H1 (cell line): Measurements from ENCODE around the gene HDDC3.

Source experiments
- BRCA1 ChIP-seq: IDR thresholded peaks from 2 replicates; pipeline ENCODE4 v1.6.1; 2012; ENCODE audit warnings: low read depth, low read length, improper control_type of control experiment
- EZH2 ChIP-seq: fragments of 200-600 bp; sonication (generic); IDR thresholded peaks from 2 replicates; pipeline ENCODE4 v1.7.1; 2012; ENCODE audit warnings: low read depth, mild to moderate bottlenecking, moderate library complexity, low read length, inconsistent platforms; ENCODE audit not compliant: severe bottlenecking
- POLR2A ChIP-seq, 2 experiments: IDR thresholded peaks; 1 replicate in 1 of 2; 2 replicates in 1 of 2; pipeline ENCODE4 v1.6.1; 2011; ENCODE audit warnings: low read depth in 2 of 2, low read length in 2 of 2, mild to moderate bottlenecking in 2 of 2; ENCODE audit errors: control extremely low read depth in 1 of 2
- POLR2AphosphoS5 ChIP-seq: IDR thresholded peaks from 2 replicates; pipeline ENCODE4 v1.6.1; 2011; ENCODE audit warnings: low read depth, low read length
- RAD21 ChIP-seq, 2 experiments: IDR thresholded peaks in 1 of 2; conservative IDR thresholded peaks in 1 of 2; 2 replicates each; pipeline ENCODE4 v1.6.1; 2011; ENCODE audit warnings: low read depth in 2 of 2, low read length in 2 of 2, improper control_type of control experiment in 1 of 2, inconsistent platforms in 1 of 2, mild to moderate bottlenecking in 1 of 2, moderate library complexity in 1 of 2
- SP1 ChIP-seq: IDR thresholded peaks from 2 replicates; pipeline ENCODE4 v1.6.1; 2011; ENCODE audit warnings: low read depth, low read length
- TEAD4 ChIP-seq: IDR thresholded peaks from 2 replicates; pipeline ENCODE4 v1.6.1; 2012; ENCODE audit warnings: low read depth, low read length, inconsistent platforms, mixed read lengths
- TF ChIP-seq, protein P1 (sequence below), 3 experiments: IDR thresholded peaks; 1 replicate in 2 of 3; 2 replicates in 1 of 3; pipeline versions ENCODE4 v1.5.1 to v1.6.1; 2011; ENCODE audit warnings: low read length in 3 of 3, mild to moderate bottlenecking in 3 of 3, inconsistent platforms in 2 of 3, low read depth in 1 of 3, moderate library complexity in 1 of 3; ENCODE audit not compliant: insufficient read depth in 1 of 3; ENCODE audit errors: control extremely low read depth in 1 of 3
- TF ChIP-seq, protein P2 (sequence below): IDR thresholded peaks from 2 replicates; pipeline ENCODE4 v1.6.1; 2012; ENCODE audit warnings: low read length, inconsistent platforms

DNA sequence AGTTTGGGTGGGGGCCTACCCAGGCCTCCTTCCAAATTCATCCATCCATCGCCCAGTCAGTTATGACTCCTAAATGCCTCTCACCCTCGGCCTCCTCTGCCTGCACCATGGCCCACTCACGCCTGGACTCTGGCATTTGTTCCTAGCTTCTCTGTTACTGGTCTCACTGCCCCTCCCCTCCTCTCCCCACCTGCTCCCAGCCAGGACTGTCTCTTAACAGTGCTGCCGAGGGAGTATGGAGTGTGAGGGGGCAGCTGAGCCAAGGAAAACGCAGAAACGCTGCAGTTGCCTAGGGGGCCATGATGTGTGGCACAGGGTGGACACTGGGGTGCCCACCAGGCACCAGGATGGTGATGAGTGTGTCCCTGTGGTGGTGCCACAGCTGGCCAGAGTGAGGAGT, 25.4 kb upstream of the HDDC3 start:
- TF ChIP-seq BRCA1 (no peak), EZH2 (no peak), POLR2A (IDR thresholded peaks at IDR 0.05; ENCODE audit: control extremely low read depth in 1 of 2, low read depth in 2 of 2, low read length in 2 of 2) (no peak), SP1 (no peak), TEAD4 (no peak), RAD21 (IDR thresholded peaks at IDR 0.05 in 1 of 2, conservative IDR thresholded peaks at IDR 0.05 in 1 of 2; ENCODE audit: low read depth in 2 of 2, low read length in 2 of 2) (no peak), POLR2AphosphoS5 (no peak)
- TF ChIP-seq, protein P1, sequence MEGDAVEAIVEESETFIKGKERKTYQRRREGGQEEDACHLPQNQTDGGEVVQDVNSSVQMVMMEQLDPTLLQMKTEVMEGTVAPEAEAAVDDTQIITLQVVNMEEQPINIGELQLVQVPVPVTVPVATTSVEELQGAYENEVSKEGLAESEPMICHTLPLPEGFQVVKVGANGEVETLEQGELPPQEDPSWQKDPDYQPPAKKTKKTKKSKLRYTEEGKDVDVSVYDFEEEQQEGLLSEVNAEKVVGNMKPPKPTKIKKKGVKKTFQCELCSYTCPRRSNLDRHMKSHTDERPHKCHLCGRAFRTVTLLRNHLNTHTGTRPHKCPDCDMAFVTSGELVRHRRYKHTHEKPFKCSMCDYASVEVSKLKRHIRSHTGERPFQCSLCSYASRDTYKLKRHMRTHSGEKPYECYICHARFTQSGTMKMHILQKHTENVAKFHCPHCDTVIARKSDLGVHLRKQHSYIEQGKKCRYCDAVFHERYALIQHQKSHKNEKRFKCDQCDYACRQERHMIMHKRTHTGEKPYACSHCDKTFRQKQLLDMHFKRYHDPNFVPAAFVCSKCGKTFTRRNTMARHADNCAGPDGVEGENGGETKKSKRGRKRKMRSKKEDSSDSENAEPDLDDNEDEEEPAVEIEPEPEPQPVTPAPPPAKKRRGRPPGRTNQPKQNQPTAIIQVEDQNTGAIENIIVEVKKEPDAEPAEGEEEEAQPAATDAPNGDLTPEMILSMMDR (IDR thresholded peaks at IDR 0.05; ENCODE audit: control extremely low read depth in 1 of 3, insufficient read depth in 1 of 3, low read depth in 1 of 3, low read length in 3 of 3), result no peak
- TF ChIP-seq, protein P2, sequence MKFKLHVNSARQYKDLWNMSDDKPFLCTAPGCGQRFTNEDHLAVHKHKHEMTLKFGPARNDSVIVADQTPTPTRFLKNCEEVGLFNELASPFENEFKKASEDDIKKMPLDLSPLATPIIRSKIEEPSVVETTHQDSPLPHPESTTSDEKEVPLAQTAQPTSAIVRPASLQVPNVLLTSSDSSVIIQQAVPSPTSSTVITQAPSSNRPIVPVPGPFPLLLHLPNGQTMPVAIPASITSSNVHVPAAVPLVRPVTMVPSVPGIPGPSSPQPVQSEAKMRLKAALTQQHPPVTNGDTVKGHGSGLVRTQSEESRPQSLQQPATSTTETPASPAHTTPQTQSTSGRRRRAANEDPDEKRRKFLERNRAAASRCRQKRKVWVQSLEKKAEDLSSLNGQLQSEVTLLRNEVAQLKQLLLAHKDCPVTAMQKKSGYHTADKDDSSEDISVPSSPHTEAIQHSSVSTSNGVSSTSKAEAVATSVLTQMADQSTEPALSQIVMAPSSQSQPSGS, result no peak
